ENCODE data around the gene STX18.
"Not testable (repeated sequence)": the region's sequence is repeated elsewhere in the genome, so short reads cannot be mapped to it uniquely, and the experiment has no call there.

Gene STX18

GRCh38 chr4:4541661-4542570 is at the start of gene STX18:
Gene STX18 (minus strand): TSS chr4:4542048. CDS start chr4:4541964, 84 bp downstream.
- in situ Hi-C loops (cut with MboI; ENCODE audit: low sequenced_read_pairs): no loop called here

- in situ Hi-C loops (cut with MboI; ENCODE audit: low sequenced_read_pairs): no loop called here
These were observed 49.2 kb upstream of the STX18 start for GRCh38 chr4:4591071-4591470.

- in situ Hi-C loops (cut with MboI; ENCODE audit: low sequenced_read_pairs): no loop called here
These were observed 48.7 kb upstream of the STX18 start for GRCh38 chr4:4590546-4590945.

- in situ Hi-C loops (cut with MboI; ENCODE audit: low sequenced_read_pairs): no loop called here
These were observed 43.3 kb upstream of the STX18 start for GRCh38 chr4:4585012-4585670.

- in situ Hi-C loops (cut with MboI; ENCODE audit: low sequenced_read_pairs): no loop called here
These were observed 41.8 kb upstream of the STX18 start for GRCh38 chr4:4583606-4584005.

- in situ Hi-C loops (cut with MboI; ENCODE audit: low sequenced_read_pairs): no loop called here
These were observed 40.8 kb upstream of the STX18 start for GRCh38 chr4:4582653-4583052.

GRCh38 chr4:4580494-4580893 is 38.6 kb upstream of the STX18 start:
- in situ Hi-C loops (cut with MboI; ENCODE audit: low sequenced_read_pairs): no loop called here

GRCh38 chr4:4578981-4579380 is 37.1 kb upstream of the STX18 start:
- in situ Hi-C loops (cut with MboI; ENCODE audit: low sequenced_read_pairs): no loop called here

- in situ Hi-C loops (cut with MboI; ENCODE audit: low sequenced_read_pairs): no loop called here
These were observed 35.6 kb upstream of the STX18 start for GRCh38 chr4:4577359-4577875.

GRCh38 chr4:4575284-4576211 is 33.7 kb upstream of the STX18 start:
- in situ Hi-C loops (cut with MboI; ENCODE audit: low sequenced_read_pairs): no loop called here

GRCh38 chr4:4574792-4575191 is 32.9 kb upstream of the STX18 start:
- in situ Hi-C loops (cut with MboI; ENCODE audit: low sequenced_read_pairs): no loop called here

- in situ Hi-C loops (cut with MboI; ENCODE audit: low sequenced_read_pairs): no loop called here
These were observed 32.2 kb upstream of the STX18 start for GRCh38 chr4:4574052-4574451.

GRCh38 chr4:4572821-4573220 is 31.0 kb upstream of the STX18 start:
- in situ Hi-C loops (cut with MboI; ENCODE audit: low sequenced_read_pairs): no loop called here

- in situ Hi-C loops (cut with MboI; ENCODE audit: low sequenced_read_pairs): not testable (repeated sequence)
These were observed 28.0 kb upstream of the STX18 start for GRCh38 chr4:4569861-4570260.

- in situ Hi-C loops (cut with MboI; ENCODE audit: low sequenced_read_pairs): no loop called here
These were observed 27.1 kb upstream of the STX18 start for GRCh38 chr4:4568806-4569427.

GRCh38 chr4:4566359-4566758 is 24.5 kb upstream of the STX18 start:
- in situ Hi-C loops (cut with MboI; ENCODE audit: low sequenced_read_pairs): not testable (repeated sequence)

GRCh38 chr4:4564522-4564921 is 22.7 kb upstream of the STX18 start:
- in situ Hi-C loops (cut with MboI; ENCODE audit: low sequenced_read_pairs): no loop called here

GRCh38 chr4:4560642-4561041 is 18.8 kb upstream of the STX18 start:
- in situ Hi-C loops (cut with MboI; ENCODE audit: low sequenced_read_pairs): no loop called here

GRCh38 chr4:4560136-4560535 is 18.3 kb upstream of the STX18 start:
- in situ Hi-C loops (cut with MboI; ENCODE audit: low sequenced_read_pairs): no loop called here

- in situ Hi-C loops (cut with MboI; ENCODE audit: low sequenced_read_pairs): no loop called here
These were observed 17.7 kb upstream of the STX18 start for GRCh38 chr4:4559596-4559995.

Data from HL-60/S4 (cell line).